GM23338 (cell line): ENCODE data around the gene DRC3. TPM values are rescaled to one million over a fixed set of nuclear protein-coding genes. Genes with fewer than 3 reads are reported as not detected.

Experiments used
- ATAC-seq: fragments of 200-7000 bp; cut with Tn5 transposase; 3 replicates; pipeline ENCODE4 v1.9.1; 2020
- DNase-seq: peaks from one replicate; pipeline ENCODE4 v3.0.0-alpha.2; 2015; ENCODE audit warnings: low spot score
- H2AFZ ChIP-seq: fragments of 200-600 bp; sonication (generic); 2 replicates; pipeline ENCODE4 v1.8.0; 2016; ENCODE audit warnings: antibody characterized with exemption, mild to moderate bottlenecking, moderate library complexity
- H3F3A ChIP-seq: fragments of 200-600 bp; sonication (generic); replicated peaks from 2 replicates; pipeline ENCODE4 v1.8.0; 2017; ENCODE audit warnings: antibody characterized with exemption, mixed run types, low read depth
- H3K27ac ChIP-seq: fragments of 200-600 bp; sonication (generic); 2 replicates; pipeline ENCODE4 v1.6.1; 2016; ENCODE audit warnings: low read depth
- H3K27me3 ChIP-seq: fragments of 200-600 bp; sonication (generic); 2 replicates; pipeline ENCODE4 v1.8.0; 2016; ENCODE audit warnings: mild to moderate bottlenecking, mixed run types, moderate library complexity; ENCODE audit not compliant: insufficient read depth
- H3K36me3 ChIP-seq: fragments of 200-600 bp; sonication (generic); 2 replicates; pipeline ENCODE4 v1.8.0; 2016; ENCODE audit warnings: mild to moderate bottlenecking; ENCODE audit not compliant: insufficient read depth
- H3K4me1 ChIP-seq: fragments of 200-600 bp; sonication (generic); 2 replicates; pipeline ENCODE4 v1.8.0; 2016; ENCODE audit warnings: mild to moderate bottlenecking, moderate library complexity; ENCODE audit not compliant: insufficient read depth
- H3K4me2 ChIP-seq: fragments of 200-600 bp; sonication (generic); 2 replicates; pipeline ENCODE4 v1.7.1; 2017; ENCODE audit warnings: mixed run types
- H3K4me3 ChIP-seq: fragments of 200-600 bp; sonication (generic); 2 replicates; pipeline ENCODE4 v1.6.1; 2016; ENCODE audit warnings: mixed run types
- H3K79me2 ChIP-seq: fragments of 200-600 bp; sonication (generic); replicated peaks from 2 replicates; pipeline ENCODE4 v1.8.0; 2017; ENCODE audit warnings: mild to moderate bottlenecking; ENCODE audit not compliant: insufficient read depth
- H3K9me2 ChIP-seq: fragments of 200-600 bp; sonication (generic); 2 replicates; pipeline ENCODE4 v1.8.0; 2017; ENCODE audit not compliant: insufficient read depth
- H4K20me1 ChIP-seq: fragments of 200-600 bp; sonication (generic); replicated peaks from 2 replicates; pipeline ENCODE4 v1.8.0; 2017; ENCODE audit warnings: mild to moderate bottlenecking; ENCODE audit not compliant: insufficient read depth
- H3K27ac Mint-ChIP-seq: 2 replicates; pipeline ENCODE4 v1.8.0; 2020; ENCODE audit warnings: inconsistent platforms, mild to moderate bottlenecking, moderate library complexity, mixed read lengths
- H3K27me3 Mint-ChIP-seq: 3 replicates; pipeline ENCODE4 v1.8.0; 2022; ENCODE audit warnings: low read depth, mild to moderate bottlenecking, moderate library complexity, mixed read lengths, inconsistent platforms; ENCODE audit not compliant: insufficient read depth, poor library complexity
- H3K36me3 Mint-ChIP-seq: 3 replicates; pipeline ENCODE4 v1.8.0; 2021; ENCODE audit warnings: low read depth, mild to moderate bottlenecking, inconsistent platforms, moderate library complexity, mixed read lengths
- H3K4me1 Mint-ChIP-seq: 3 replicates; pipeline ENCODE4 v1.8.0; 2020; ENCODE audit warnings: mild to moderate bottlenecking, inconsistent platforms, mixed read lengths
- H3K4me3 Mint-ChIP-seq: 3 replicates; pipeline ENCODE4 v1.8.0; 2021; ENCODE audit warnings: moderate library complexity, mild to moderate bottlenecking, inconsistent platforms, mixed read lengths
- H3K9me3 Mint-ChIP-seq: 3 replicates; pipeline ENCODE4 v1.8.0; 2020; ENCODE audit warnings: moderate library complexity, mild to moderate bottlenecking, inconsistent platforms, mixed read lengths
- CREB1 ChIP-seq: fragments of 250-450 bp; sonication (Bioruptor Pico); IDR thresholded peaks from 2 replicates; pipeline ENCODE4 v1.5.0; 2020; ENCODE audit warnings: low read depth, mild to moderate bottlenecking, moderate library complexity
- EZH2 ChIP-seq: fragments of 200-600 bp; sonication (generic); IDR thresholded peaks from one replicate; pipeline ENCODE4 v1.8.0; 2017; ENCODE audit warnings: antibody characterized with exemption, mild to moderate bottlenecking, low read depth; ENCODE audit not compliant: unreplicated experiment
- EZH2phosphoT487 ChIP-seq: fragments of 200-600 bp; sonication (generic); IDR thresholded peaks from one replicate; pipeline ENCODE4 v1.8.1; 2018; ENCODE audit warnings: antibody characterized with exemption; ENCODE audit not compliant: unreplicated experiment
- NANOG ChIP-seq: IDR thresholded peaks from 2 replicates; pipeline ENCODE4 v1.6.1; 2016; ENCODE audit warnings: antibody characterized with exemption, borderline replicate concordance
- POLR2AphosphoS5 ChIP-seq: IDR thresholded peaks from 2 replicates; pipeline ENCODE4 v1.6.1; 2016; ENCODE audit warnings: antibody characterized with exemption, low read depth
- STAT1 ChIP-seq: IDR thresholded peaks from one replicate; pipeline ENCODE4 v1.6.1; 2016; ENCODE audit warnings: antibody characterized with exemption; ENCODE audit not compliant: unreplicated experiment
- ZNF114 ChIP-seq: fragments of 250-450 bp; sonication (Bioruptor Pico); IDR thresholded peaks from 2 replicates; pipeline ENCODE4 v1.5.0; 2020; ENCODE audit warnings: mild to moderate bottlenecking, moderate library complexity
- ZNF331 ChIP-seq: fragments of 250-450 bp; sonication (Bioruptor Pico); IDR thresholded peaks from 2 replicates; pipeline ENCODE4 v1.5.0; 2020; ENCODE audit warnings: low read depth, mild to moderate bottlenecking, moderate library complexity
- polyA plus RNA-seq: library from polyadenylated mRNA; unstranded; fragments of >200 nt; fragmentation: Nextera tagmentation; extraction: Ambion mirVana; gene quantifications from 2 replicates; pipeline ENCODE4 v1.2.1, GENCODE V29; 2016
- total RNA-seq: library from RNA; depleted of rRNA; stranded (reverse); fragments of >200 nt; shearing (Covaris generic); gene quantifications from 2 replicates; pipeline ENCODE4 v1.2.3, GENCODE V29; 2014
- TF ChIP-seq, protein P1 (sequence below): IDR thresholded peaks from 2 replicates; pipeline ENCODE4 v1.6.1; 2016; ENCODE audit warnings: antibody characterized with exemption
- TF ChIP-seq, protein P2 (sequence below), 2 experiments: fragments of 200-600 bp in 1 of 2; sonication (generic) in 1 of 2; conservative IDR thresholded peaks; 2 replicates each; pipeline versions ENCODE4 v1.5.1 to v1.6.1; 2016 to 2017; ENCODE audit warnings: antibody characterized with exemption in 2 of 2, low read depth in 2 of 2, mild to moderate bottlenecking in 2 of 2, moderate library complexity in 1 of 2
- TF ChIP-seq, protein P3 (sequence below): IDR thresholded peaks from one replicate; pipeline ENCODE4 v1.6.1; 2018; ENCODE audit warnings: antibody characterized with exemption; ENCODE audit not compliant: unreplicated experiment

DRC3 gene
- total and polyA plus RNA-seq, 2 experiments from 2014 or later, result 1.1 TPM; not detected in 1

DNA sequence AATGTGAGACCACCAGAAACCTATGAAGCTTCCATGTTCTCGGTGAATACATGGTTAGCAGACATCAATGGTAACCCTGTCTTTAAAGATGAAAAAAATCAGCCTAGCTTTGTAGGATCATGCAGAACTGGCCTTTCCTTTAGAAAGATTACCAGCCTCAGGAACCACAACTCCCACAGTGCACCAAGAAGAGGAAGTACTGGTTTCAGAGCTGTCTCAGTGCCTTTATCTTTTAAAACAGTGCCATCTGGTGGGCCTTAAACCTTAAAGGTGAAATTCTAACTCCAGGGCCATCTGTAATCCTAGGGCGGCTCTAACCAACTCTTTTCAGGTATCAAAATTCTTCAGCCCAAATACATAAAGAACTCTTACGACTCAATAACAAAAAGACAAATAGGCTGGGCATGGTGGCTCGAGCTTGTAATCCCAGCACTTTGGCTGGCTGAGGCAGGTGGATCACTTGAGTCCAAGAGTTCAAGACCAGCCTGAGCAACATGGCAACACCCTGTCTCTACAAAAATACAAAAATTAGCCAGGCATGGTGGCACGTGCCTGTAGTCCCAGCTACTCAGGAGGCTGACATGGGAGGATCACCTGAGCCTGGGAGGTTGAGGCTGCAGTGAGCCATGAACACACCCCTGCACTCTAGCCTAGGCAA lies 60.9 kb downstream of the DRC3 start:
- H3K79me2 ChIP-seq, result peaks cover 30% of the 10 kb centered on the region
- H4K20me1 ChIP-seq, result peaks cover 5% of the 10 kb centered on the region
- Mint-ChIP-seq H3K9me3 (no peaks in the 10 kb centered on the region), H3K4me3 (no peak overlapping the region), H3K36me3 (no peaks in the 10 kb centered on the region), H3K27me3 (peaks cover 7% of the 10 kb centered on the region), H3K27ac (peak overlapping the region; percentile 56; the same call in 1 of the 2 replicates), H3K4me1 (peaks cover 10% of the 10 kb centered on the region)
- ATAC-seq (peak; percentile 95), DNase-seq (peak; percentile 95)
- TF ChIP-seq, protein P1, sequence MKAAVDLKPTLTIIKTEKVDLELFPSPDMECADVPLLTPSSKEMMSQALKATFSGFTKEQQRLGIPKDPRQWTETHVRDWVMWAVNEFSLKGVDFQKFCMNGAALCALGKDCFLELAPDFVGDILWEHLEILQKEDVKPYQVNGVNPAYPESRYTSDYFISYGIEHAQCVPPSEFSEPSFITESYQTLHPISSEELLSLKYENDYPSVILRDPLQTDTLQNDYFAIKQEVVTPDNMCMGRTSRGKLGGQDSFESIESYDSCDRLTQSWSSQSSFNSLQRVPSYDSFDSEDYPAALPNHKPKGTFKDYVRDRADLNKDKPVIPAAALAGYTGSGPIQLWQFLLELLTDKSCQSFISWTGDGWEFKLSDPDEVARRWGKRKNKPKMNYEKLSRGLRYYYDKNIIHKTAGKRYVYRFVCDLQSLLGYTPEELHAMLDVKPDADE, result peak; percentile 85
- TF ChIP-seq, protein P2, sequence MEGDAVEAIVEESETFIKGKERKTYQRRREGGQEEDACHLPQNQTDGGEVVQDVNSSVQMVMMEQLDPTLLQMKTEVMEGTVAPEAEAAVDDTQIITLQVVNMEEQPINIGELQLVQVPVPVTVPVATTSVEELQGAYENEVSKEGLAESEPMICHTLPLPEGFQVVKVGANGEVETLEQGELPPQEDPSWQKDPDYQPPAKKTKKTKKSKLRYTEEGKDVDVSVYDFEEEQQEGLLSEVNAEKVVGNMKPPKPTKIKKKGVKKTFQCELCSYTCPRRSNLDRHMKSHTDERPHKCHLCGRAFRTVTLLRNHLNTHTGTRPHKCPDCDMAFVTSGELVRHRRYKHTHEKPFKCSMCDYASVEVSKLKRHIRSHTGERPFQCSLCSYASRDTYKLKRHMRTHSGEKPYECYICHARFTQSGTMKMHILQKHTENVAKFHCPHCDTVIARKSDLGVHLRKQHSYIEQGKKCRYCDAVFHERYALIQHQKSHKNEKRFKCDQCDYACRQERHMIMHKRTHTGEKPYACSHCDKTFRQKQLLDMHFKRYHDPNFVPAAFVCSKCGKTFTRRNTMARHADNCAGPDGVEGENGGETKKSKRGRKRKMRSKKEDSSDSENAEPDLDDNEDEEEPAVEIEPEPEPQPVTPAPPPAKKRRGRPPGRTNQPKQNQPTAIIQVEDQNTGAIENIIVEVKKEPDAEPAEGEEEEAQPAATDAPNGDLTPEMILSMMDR (conservative IDR thresholded peaks at IDR 0.05; ENCODE audit: low read depth in 2 of 2), result peak; percentile 78 to 79
- TF ChIP-seq POLR2AphosphoS5, result no peak
- H3K4me1 ChIP-seq, result peaks cover 6% of the 10 kb centered on the region
- no peaks in the 10 kb centered on the region for H3K9me2 ChIP-seq
- no peaks in the 10 kb centered on the region for H3K36me3 ChIP-seq
- H3K4me2 ChIP-seq, result no peak overlapping the region
- H3K4me3 ChIP-seq, result no peak overlapping the region
- H3F3A ChIP-seq, result no peaks in the 10 kb centered on the region
- no peak overlapping the region for H2AFZ ChIP-seq
- no peak overlapping the region for H3K27ac ChIP-seq
- no peaks in the 10 kb centered on the region for H3K27me3 ChIP-seq

DNA sequence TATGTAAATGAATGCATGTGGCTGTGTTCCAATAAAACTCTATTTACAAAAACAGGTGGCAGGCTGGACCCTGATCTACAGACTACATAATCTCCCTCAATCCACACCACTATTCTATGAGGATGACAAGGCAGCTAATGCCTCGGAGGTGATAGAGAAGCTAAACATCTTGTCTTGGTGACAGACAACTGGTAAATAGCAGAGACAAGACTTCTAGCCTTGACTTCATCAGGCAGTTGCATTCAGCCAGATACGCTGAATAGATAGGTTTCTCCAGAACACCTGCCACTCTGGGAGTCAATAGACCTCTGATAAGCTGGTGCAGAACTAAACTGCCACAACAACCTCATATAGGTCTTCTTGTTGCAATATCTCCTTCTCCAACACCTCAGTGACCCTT lies 63.0 kb downstream of the DRC3 start:
- Mint-ChIP-seq H3K27me3 (peaks cover 16% of the 10 kb centered on the region), H3K9me3 (no peaks in the 10 kb centered on the region; the same call in 2 of the 3 replicates), H3K4me3 (no peak overlapping the region), H3K27ac (no peak overlapping the region), H3K4me1 (peaks cover 17% of the 10 kb centered on the region), H3K36me3 (no peaks in the 10 kb centered on the region; the same call in 2 of the 3 replicates)
- H3K79me2 ChIP-seq, result peaks cover 30% of the 10 kb centered on the region
- H3K36me3 ChIP-seq, result no peaks in the 10 kb centered on the region
- no peak overlapping the region for H3K4me3 ChIP-seq
- no peaks in the 10 kb centered on the region for H3K27me3 ChIP-seq
- H3K9me2 ChIP-seq, result no peaks in the 10 kb centered on the region
- ATAC-seq, result no peak
- H4K20me1 ChIP-seq, result peaks cover 5% of the 10 kb centered on the region
- no peak overlapping the region for H3K4me2 ChIP-seq
- no peaks in the 10 kb centered on the region for H3F3A ChIP-seq
- no peak overlapping the region for H3K27ac ChIP-seq
- H3K4me1 ChIP-seq, result peaks cover 6% of the 10 kb centered on the region
- no peak for DNase-seq
- H2AFZ ChIP-seq, result no peak overlapping the region
- TF ChIP-seq ZNF331, result no peak
- no peak for TF ChIP-seq EZH2
- TF ChIP-seq, protein P3, sequence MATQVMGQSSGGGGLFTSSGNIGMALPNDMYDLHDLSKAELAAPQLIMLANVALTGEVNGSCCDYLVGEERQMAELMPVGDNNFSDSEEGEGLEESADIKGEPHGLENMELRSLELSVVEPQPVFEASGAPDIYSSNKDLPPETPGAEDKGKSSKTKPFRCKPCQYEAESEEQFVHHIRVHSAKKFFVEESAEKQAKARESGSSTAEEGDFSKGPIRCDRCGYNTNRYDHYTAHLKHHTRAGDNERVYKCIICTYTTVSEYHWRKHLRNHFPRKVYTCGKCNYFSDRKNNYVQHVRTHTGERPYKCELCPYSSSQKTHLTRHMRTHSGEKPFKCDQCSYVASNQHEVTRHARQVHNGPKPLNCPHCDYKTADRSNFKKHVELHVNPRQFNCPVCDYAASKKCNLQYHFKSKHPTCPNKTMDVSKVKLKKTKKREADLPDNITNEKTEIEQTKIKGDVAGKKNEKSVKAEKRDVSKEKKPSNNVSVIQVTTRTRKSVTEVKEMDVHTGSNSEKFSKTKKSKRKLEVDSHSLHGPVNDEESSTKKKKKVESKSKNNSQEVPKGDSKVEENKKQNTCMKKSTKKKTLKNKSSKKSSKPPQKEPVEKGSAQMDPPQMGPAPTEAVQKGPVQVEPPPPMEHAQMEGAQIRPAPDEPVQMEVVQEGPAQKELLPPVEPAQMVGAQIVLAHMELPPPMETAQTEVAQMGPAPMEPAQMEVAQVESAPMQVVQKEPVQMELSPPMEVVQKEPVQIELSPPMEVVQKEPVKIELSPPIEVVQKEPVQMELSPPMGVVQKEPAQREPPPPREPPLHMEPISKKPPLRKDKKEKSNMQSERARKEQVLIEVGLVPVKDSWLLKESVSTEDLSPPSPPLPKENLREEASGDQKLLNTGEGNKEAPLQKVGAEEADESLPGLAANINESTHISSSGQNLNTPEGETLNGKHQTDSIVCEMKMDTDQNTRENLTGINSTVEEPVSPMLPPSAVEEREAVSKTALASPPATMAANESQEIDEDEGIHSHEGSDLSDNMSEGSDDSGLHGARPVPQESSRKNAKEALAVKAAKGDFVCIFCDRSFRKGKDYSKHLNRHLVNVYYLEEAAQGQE, result no peak
- TF ChIP-seq, protein P2 (conservative IDR thresholded peaks at IDR 0.05; ENCODE audit: low read depth in 2 of 2), result no peak
- no peak for TF ChIP-seq NANOG
- TF ChIP-seq, protein P1, result no peak
- no peak for TF ChIP-seq ZNF114 (CRISPR knock-in tag)
- no peak for TF ChIP-seq POLR2AphosphoS5
- no peak for TF ChIP-seq STAT1
- TF ChIP-seq CREB1 (CRISPR knock-in tag), result no peak
- no peak for TF ChIP-seq EZH2phosphoT487
